Measurements from ENCODE around the gene SERTM2.
A peak's percentile ranks its signal among the peaks of the same experiment; 100 is the strongest.

Gene SERTM2

DNA sequence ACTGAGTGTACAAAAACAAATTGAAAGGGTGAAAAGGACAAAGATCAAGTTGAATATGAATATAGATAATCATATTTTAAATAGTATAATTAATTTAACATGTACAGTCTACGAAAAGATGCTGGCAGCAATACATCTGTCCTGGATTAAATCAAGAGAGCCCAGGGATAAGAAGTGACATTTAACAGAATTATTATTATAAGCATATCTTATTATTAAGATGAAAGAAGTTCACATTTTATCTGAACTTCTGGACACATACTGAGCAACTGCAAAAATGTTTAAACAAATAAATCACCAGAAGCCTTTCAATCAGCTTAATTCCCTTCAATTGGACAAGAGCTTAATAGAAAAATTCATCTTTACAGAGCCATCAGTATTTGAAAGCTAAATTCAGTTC lies 50.4 kb downstream of the SERTM2 start:
- no peak for DNase-seq

DNA sequence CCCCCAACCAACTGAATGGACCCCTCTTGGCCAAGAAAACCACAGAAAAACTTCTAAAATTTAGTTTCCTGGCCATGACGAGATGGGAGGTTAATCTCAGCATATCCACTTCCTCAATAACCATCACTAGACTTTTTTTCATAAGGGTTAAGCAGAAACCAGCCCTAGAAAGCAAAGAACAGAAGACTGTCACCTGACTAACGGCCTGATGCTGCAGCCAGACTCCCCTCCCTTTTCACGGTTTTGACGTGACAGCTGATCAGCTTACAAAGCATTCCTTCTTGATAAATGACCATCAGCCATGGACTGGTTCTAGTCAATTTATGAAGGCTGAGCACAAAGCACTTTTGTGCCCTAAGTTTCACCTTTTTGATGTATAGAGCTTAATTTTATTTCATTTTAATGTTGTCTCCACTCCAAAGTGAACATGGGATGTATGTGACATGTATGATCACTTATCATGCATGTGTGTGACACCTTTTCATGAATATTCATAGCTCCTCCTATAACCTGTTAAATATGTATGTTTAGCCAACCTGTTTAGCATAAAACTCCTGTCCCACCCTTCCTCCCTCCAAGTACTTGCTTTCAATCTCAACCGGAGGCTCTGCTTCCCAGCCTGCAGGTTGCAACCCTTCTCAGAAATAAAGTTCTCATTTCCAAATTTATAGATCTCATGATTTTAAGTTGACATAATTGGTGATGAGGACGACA lies 56.3 kb downstream of the SERTM2 start:
- DNase-seq: no peak

DNA sequence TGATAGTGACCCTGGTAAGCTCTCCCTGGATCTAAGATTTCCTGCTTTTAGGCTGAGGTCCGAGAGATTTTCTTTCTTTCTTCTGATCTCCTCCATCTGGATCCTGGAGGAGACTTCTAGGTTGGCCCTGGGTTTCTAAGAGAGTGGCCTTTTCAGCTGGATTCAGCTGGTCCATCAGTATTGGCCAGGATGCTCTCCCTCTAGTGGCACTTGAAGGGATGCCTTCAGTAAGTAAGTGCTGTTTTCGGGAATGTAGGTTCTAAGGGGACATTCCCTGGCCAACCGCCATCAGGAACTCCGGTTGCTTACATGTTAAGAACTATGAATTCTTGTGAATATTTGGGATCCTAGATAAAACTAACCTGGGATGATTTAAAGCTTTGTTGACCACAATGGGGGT lies 56.9 kb downstream of the SERTM2 start:
- DNase-seq: peak; percentile 0 to 17

GRCh38 chrX:111568817-111569216 lies 57.4 kb downstream of the SERTM2 start:
- no peak for DNase-seq
